K562 (cell line): Measurements from ENCODE around the gene ING1. TPM values are rescaled to one million over a fixed set of nuclear protein-coding genes. Genes with fewer than 3 reads are reported as not detected.

Source experiments
- ATAC-seq: fragments of 200-7000 bp; cut with Tn5 transposase; 3 replicates; pipeline ENCODE4 v1.9.1; 2020; ENCODE audit warnings: moderate library complexity
- BruUV-seq: library from RNA; stranded (reverse); fragments of 400-500 nt; replicated peaks from 2 replicates; lab custom pipeline; 2021; lab: Mats Ljungman, UMichigan
- CTCF ChIA-PET: fragments of 300-600 bp; formaldehyde crosslinking; extraction: SDS; loops from one replicate; lab custom pipeline; 2021; ENCODE audit warnings: low intra/inter-chr PET ratio; lab: Yijun Ruan, JAX
- POLR2A ChIA-PET: fragments of 300-600, 350-650 bp; sonication (Branson Sonifier 250); formaldehyde crosslinking; extraction: SDS; loops from one replicate; lab custom pipeline; 2021; ENCODE audit warnings: antibody characterized with exemption, inconsistent platforms; lab: Yijun Ruan, JAX
- DNase-seq, 4 experiments: peaks; one replicate each; pipeline versions ENCODE4 v3.0.0 to v3.0.0-alpha.2; 2011 to 2018; ENCODE audit warnings: low spot score in 3 of 4, mixed read lengths in 3 of 4; ENCODE audit errors: extremely low read depth in 1 of 4
- FAIRE-seq: peaks from 2 replicates; lab custom pipeline; 2011; peaks lifted over from hg19 to GRCh38; lab: Jason Lieb, UNC
- H2AFZ ChIP-seq: 2 replicates; pipeline ENCODE4 v1.6.0; 2011; ENCODE audit warnings: low read depth, low read length, control low read depth, inconsistent platforms
- H3K27ac ChIP-seq: fragments of 200-600 bp; 3 replicates; pipeline ENCODE4 v1.8.0; 2011; ENCODE audit warnings: low read depth, mild to moderate bottlenecking, control low read depth, inconsistent platforms, low read length, moderate library complexity, mixed read lengths; ENCODE audit errors: extremely low read depth
- H3K27me3 ChIP-seq, 2 experiments: fragments of 300-600 bp in 1 of 2; 2 replicates in 1 of 2; 3 replicates in 1 of 2; pipeline versions ENCODE4 v1.6.0 to v1.8.0; 2011; ENCODE audit warnings: inconsistent platforms in 2 of 2, low read length in 2 of 2, mild to moderate bottlenecking in 1 of 2, mixed read lengths in 1 of 2, moderate library complexity in 1 of 2; ENCODE audit not compliant: control insufficient read depth in 2 of 2, insufficient read depth in 2 of 2
- H3K36me3 ChIP-seq: fragments of 300-600 bp; 3 replicates; pipeline ENCODE4 v1.8.0; 2011; ENCODE audit warnings: mild to moderate bottlenecking, low read length, inconsistent platforms; ENCODE audit not compliant: control insufficient read depth, insufficient read depth
- H3K4me1 ChIP-seq, 2 experiments: fragments of 200-600 bp in 1 of 2; replicated peaks in 1 of 2; 2 replicates in 1 of 2; 3 replicates in 1 of 2; pipeline versions ENCODE4 v1.5.1 to v1.8.0; 2011; ENCODE audit warnings: inconsistent platforms in 2 of 2, low read length in 2 of 2, mild to moderate bottlenecking in 1 of 2, mixed read lengths in 1 of 2, moderate library complexity in 1 of 2; ENCODE audit not compliant: control insufficient read depth in 2 of 2, insufficient read depth in 2 of 2
- H3K4me2 ChIP-seq: 2 replicates; pipeline ENCODE4 v1.6.1; 2011; ENCODE audit warnings: low read length, control low read depth, inconsistent platforms, mixed read lengths; ENCODE audit not compliant: insufficient read depth
- H3K4me3 ChIP-seq: fragments of 200-600 bp; sonication (generic), shearing (Covaris generic); 2 replicates; pipeline ENCODE4 v1.5.1; 2016; ENCODE audit warnings: control low read depth, inconsistent platforms
- H3K79me2 ChIP-seq: fragments of 200-600 bp; 3 replicates; pipeline ENCODE4 v1.8.0; 2011; ENCODE audit warnings: low read length, inconsistent platforms; ENCODE audit not compliant: control insufficient read depth, insufficient read depth
- H3K9ac ChIP-seq, 2 experiments: 2 replicates each; pipeline versions ENCODE4 v1.6.0 to v1.6.1; 2011; ENCODE audit warnings: low read depth in 2 of 2, low read length in 2 of 2, control low read depth in 1 of 2, inconsistent platforms in 1 of 2, mild to moderate bottlenecking in 1 of 2, mixed read lengths in 1 of 2; ENCODE audit not compliant: insufficient read depth in 1 of 2
- H3K9me1 ChIP-seq: one replicate; pipeline ENCODE4 v1.6.0; 2011; ENCODE audit warnings: inconsistent platforms, mild to moderate bottlenecking, low read length, moderate library complexity; ENCODE audit not compliant: control insufficient read depth, insufficient read depth
- H3K9me3 ChIP-seq: replicated peaks from 2 replicates; pipeline ENCODE4 v1.5.1; 2011; ENCODE audit warnings: low read depth, low read length, inconsistent platforms; ENCODE audit not compliant: control insufficient read depth, insufficient read depth
- H4K20me1 ChIP-seq: replicated peaks from 2 replicates; pipeline ENCODE4 v1.6.1; 2011; ENCODE audit warnings: low read length, inconsistent platforms, mixed read lengths; ENCODE audit not compliant: control insufficient read depth, insufficient read depth
- POLR3A ChIP-seq: IDR thresholded peaks from 2 replicates; pipeline ENCODE4 v1.6.1; 2011; ENCODE audit warnings: borderline replicate concordance, mild to moderate bottlenecking, moderate library complexity; ENCODE audit not compliant: insufficient read length, insufficient read depth; ENCODE audit errors: extremely low read depth
- ZBTB12 ChIP-seq: fragments of 250-450 bp; sonication (Bioruptor Pico); IDR thresholded peaks from 2 replicates; pipeline ENCODE4 v1.4.0; 2020
- ZNF655 ChIP-seq: fragments of 250-450 bp; sonication (Bioruptor Pico); IDR thresholded peaks from 2 replicates; pipeline ENCODE4 v1.5.0; 2021
- WGBS: fragments of 100-300 bp; shearing (Covaris generic); methylation state at CpG from one replicate; pipeline ENCODE4 v1.1.6; 2016; ENCODE audit warnings: low coverage, mixed read lengths; ENCODE audit not compliant: insufficient coverage; ENCODE audit errors: missing lambda C conversion rate; 5-methylcytosine and 5-hydroxymethylcytosine counted together
- in situ Hi-C: fragments of 300-500 bp; cut with MboI; formaldehyde crosslinking; loops from 4 replicates; pipeline ENCODE4 v1.15.0; 2018; ENCODE audit warnings: inconsistent platforms, mixed read lengths
- intact Hi-C: fragments of 100-400 bp; cut with micrococcal nuclease; formaldehyde crosslinking; loops from 2 replicates; pipeline ENCODE4 v1.14.2; 2022
- polyA plus RNA-seq, 8 experiments: library from polyadenylated mRNA; depleted of rRNA in 4 of 8; stranded (reverse) in 5 of 8; unstranded in 3 of 8; fragments of >200 nt; fragmentation: Nextera tagmentation in 2 of 8; fragmentation: Illumina TruSeq in 1 of 8; extraction: Ambion mirVana in 2 of 8; extraction: Trizol in 1 of 8; gene quantifications; 2 replicates each; pipeline versions ENCODE4 v1.2.1 to v1.2.3, GENCODE V29; 2011 to 2014; ENCODE audit warnings: inconsistent platforms in 1 of 8, missing spikeins in 1 of 8
- total RNA-seq, 7 experiments: library from RNA; depleted of rRNA in 6 of 7; stranded (reverse); fragments of >200 nt in 6 of 7; fragmentation: Illumina TruSeq in 2 of 7; extraction: Trizol in 2 of 7; gene quantifications; 2 replicates each; pipeline versions ENCODE4 v1.2.1 to v1.2.3, GENCODE V29; 2011 to 2021; ENCODE audit warnings: low replicate concordance in 1 of 7

Gene ING1
- total and polyA plus RNA-seq, 9 of the 15 experiments (the other 6 are each of a cell fraction or from before 2014, with no cell fraction given) = 1.0 to 20.1 (median 8.2) TPM

GRCh38 chr13:110769097-110769496 is 55.6 kb downstream of the ING1 start:
- WGBS = 3% methylated on average over 3 of the region's 3 CpGs
- no peak for DNase-seq
- FAIRE-seq = no peak

More at GRCh38 chr13:110769097-110769496, 55.6 kb downstream of the ING1 start:
- Histone ChIP-seq H4K20me1 (no peaks in the 10 kb centered on the region; the same call in 1 of the 2 replicates), H3K27me3 (peaks cover 12 to 29% of the 10 kb centered on the region in 2 experiments), H2AFZ (no peak overlapping the region), H3K9me3 (no peaks in the 10 kb centered on the region), H3K79me2 (no peaks in the 10 kb centered on the region), H3K9me1 (no peaks in the 10 kb centered on the region), H3K9ac (no peak overlapping the region), H3K4me1 (no peaks in the 10 kb centered on the region; a peak in 1 of 5 replicates), H3K4me3 (no peak overlapping the region), H3K36me3 (no peaks in the 10 kb centered on the region), H3K27ac (no peak overlapping the region), H3K4me2 (no peak overlapping the region)
- TF ChIP-seq POLR3A (no peak), ZBTB12 (CRISPR knock-in tag) (no peak), ZNF655 (CRISPR knock-in tag) (no peak)
- no peak for ATAC-seq
- in situ Hi-C loops = no loop called here
- POLR2A ChIA-PET = interaction anchor here (1.1 to 1.2 kb wide), 2 partner anchors 54 to 55 kb away, joined by 5 to 7 read pairs; no protein-coding TSS in a partner anchor
- intact Hi-C loops = no loop called here
- no TSS peak for BruUV-seq
- CTCF ChIA-PET = no interaction called here
